ENCODE results near the gene RAD51B.

Gene RAD51B

DNA sequence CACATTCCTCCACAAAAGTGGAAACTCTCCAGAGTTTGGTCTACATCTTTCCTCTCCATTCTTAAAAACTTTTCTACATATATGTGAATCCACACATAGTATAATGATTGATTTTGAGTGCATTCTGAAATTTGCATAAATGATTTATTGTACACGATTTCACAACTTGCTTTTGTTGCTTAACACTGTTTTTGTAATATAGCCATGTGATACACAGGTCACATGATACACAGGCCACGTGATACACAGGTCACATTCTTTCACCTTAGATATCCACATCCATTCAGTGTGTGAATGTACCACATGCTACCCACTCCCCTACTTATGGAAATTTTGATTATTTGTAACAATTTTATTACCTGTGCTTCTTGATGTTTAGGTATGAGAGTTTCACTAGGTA is 654.2 kb downstream of the RAD51B start:
- Mint-ChIP-seq H3K4me1 (peaks cover 60% of the 10 kb centered on the region), H3K9me3 (no peaks in the 10 kb centered on the region), H3K27ac (peak overlapping the region in 2 of 3 experiments; percentile 39 to 84), H3K4me3 (no peak overlapping the region), H3K27me3 (ENCODE audit: low read depth) (no peaks in the 10 kb centered on the region), H3K36me3 (ENCODE audit: low read depth) (no peaks in the 10 kb centered on the region)
- TF ChIP-seq CTCF (IDR thresholded peaks at IDR 0.05; ENCODE audit: unreplicated experiment in 3 of 3), result no peak

- H3K27me3 Mint-ChIP-seq (ENCODE audit: low read depth), result no peaks in the 10 kb centered on the region
- H3K4me3 Mint-ChIP-seq, result no peak overlapping the region
- no peaks in the 10 kb centered on the region for H3K9me3 Mint-ChIP-seq
- TF ChIP-seq CTCF (IDR thresholded peaks at IDR 0.05; ENCODE audit: unreplicated experiment in 3 of 3), result no peak
- peaks cover 51% of the 10 kb centered on the region for H3K4me1 Mint-ChIP-seq
- peak overlapping the region in 1 of 3 experiments; percentile 39 for H3K27ac Mint-ChIP-seq
- no peaks in the 10 kb centered on the region for H3K36me3 Mint-ChIP-seq (ENCODE audit: low read depth)
These were observed 655.2 kb downstream of the RAD51B start for GRCh38 chr14:68474741-68475140.

GRCh38 chr14:68475802-68476201 is 656.2 kb downstream of the RAD51B start:
- Mint-ChIP-seq H3K27ac (peak overlapping the region; percentile 42 to 71 (median 49)), H3K4me1 (peaks cover 42% of the 10 kb centered on the region), H3K4me3 (no peak overlapping the region), H3K27me3 (ENCODE audit: low read depth) (no peaks in the 10 kb centered on the region), H3K9me3 (no peaks in the 10 kb centered on the region), H3K36me3 (ENCODE audit: low read depth) (peaks cover 3% of the 10 kb centered on the region)
- no peak for TF ChIP-seq CTCF (IDR thresholded peaks at IDR 0.05; ENCODE audit: unreplicated experiment in 3 of 3)

- Mint-ChIP-seq H3K4me1 (peaks cover 42% of the 10 kb centered on the region), H3K27me3 (ENCODE audit: low read depth) (no peaks in the 10 kb centered on the region), H3K9me3 (no peaks in the 10 kb centered on the region), H3K4me3 (no peak overlapping the region), H3K27ac (peak overlapping the region; percentile 53 to 73 (median 71)), H3K36me3 (ENCODE audit: low read depth) (peaks cover 3% of the 10 kb centered on the region)
- TF ChIP-seq CTCF (IDR thresholded peaks at IDR 0.05; ENCODE audit: unreplicated experiment in 3 of 3), result no peak
These were observed 656.9 kb downstream of the RAD51B start for GRCh38 chr14:68476212-68477109.

GRCh38 chr14:68477110-68477455 is 657.5 kb downstream of the RAD51B start:
- Mint-ChIP-seq H3K4me1 (peaks cover 41% of the 10 kb centered on the region), H3K27me3 (ENCODE audit: low read depth) (no peaks in the 10 kb centered on the region), H3K36me3 (ENCODE audit: low read depth) (peaks cover 3% of the 10 kb centered on the region), H3K4me3 (no peak overlapping the region), H3K27ac (peak overlapping the region; percentile 53 to 73 (median 71)), H3K9me3 (no peaks in the 10 kb centered on the region)
- no peak for TF ChIP-seq CTCF (IDR thresholded peaks at IDR 0.05; ENCODE audit: unreplicated experiment in 3 of 3)

Data from nephron (organoid).